Heart left ventricle (tissue), 13 donors: ENCODE data around the gene NTHL1.

Experiments
- POLR2A ChIP-seq, 2 donors: fragments of 450-650 bp; IDR thresholded peaks; one replicate each; pipeline ENCODE4 v1.6.1; 2017; ENCODE audit warnings: antibody characterized with exemption in 2 of 2, mild to moderate bottlenecking in 2 of 2, moderate library complexity in 2 of 2
- TF ChIP-seq, protein P1 (sequence below), 12 donors: fragments of 200-600 bp; sonication (generic) in 4 of 12; IDR thresholded peaks; one replicate each; pipeline versions ENCODE4 v1.5.0 to v1.8.0; 2018 to 2022; ENCODE audit warnings: antibody characterized with exemption in 12 of 12, mild to moderate bottlenecking in 5 of 12
- donor health status: ischemic (EF 13 %, LVEDD 7.1; RV severe dilation, severe dysfunction).
- donor health status: DM: no; HTN: yes; CAD: no.
- donor health status: DM: no; HTN: no; CAD: no.
- donor health status: ischemic (EF 25% LVEDD 6.9; RV normal size, moderate dysfunction).
- donor health status: ischemic (EF 25% LVEDD 5.7; RV mildly dilated, moderate dysfunction).
- donor health status: ischemic (EF 35%, LVEDD 5.7; RV mildly dilated, moderate dysfunction).
- donor health status: nonischemic (EF 11% LVEDD 7.7; RV severe dilation, severe dysfunction).
- donor health status: DM: yes; HTN: yes; CAD: no.
- donor health status: PGD.
- donor health status: ischemic (EF 29% LVEDD 5.4; RV normal size, mild dysfunction).
- donor health status: nonischemic (EF 23%, LVEDD 6.1; RV moderate dilation, normal function).

DNA sequence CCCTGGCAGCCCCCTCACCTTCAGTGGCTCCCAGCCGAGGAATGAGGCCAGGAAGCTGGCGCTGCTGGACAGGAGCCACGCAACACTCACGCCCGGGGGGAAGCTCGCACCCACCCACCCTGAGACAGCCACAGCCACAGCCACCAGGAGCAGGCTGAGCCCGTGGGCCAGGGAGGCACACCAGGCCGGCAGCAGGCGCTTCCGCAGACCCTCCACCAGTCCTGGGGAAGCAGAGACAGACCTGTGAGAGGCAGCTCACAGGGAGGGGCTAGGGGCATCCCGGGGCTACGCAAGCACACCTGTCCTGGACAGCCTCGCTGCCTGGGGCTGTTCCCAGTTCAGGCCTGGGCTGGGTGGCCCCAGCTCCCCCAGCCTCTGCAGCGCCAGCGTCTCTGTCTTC, 46.2 kb upstream of the NTHL1 start:
- TF ChIP-seq, protein P1, sequence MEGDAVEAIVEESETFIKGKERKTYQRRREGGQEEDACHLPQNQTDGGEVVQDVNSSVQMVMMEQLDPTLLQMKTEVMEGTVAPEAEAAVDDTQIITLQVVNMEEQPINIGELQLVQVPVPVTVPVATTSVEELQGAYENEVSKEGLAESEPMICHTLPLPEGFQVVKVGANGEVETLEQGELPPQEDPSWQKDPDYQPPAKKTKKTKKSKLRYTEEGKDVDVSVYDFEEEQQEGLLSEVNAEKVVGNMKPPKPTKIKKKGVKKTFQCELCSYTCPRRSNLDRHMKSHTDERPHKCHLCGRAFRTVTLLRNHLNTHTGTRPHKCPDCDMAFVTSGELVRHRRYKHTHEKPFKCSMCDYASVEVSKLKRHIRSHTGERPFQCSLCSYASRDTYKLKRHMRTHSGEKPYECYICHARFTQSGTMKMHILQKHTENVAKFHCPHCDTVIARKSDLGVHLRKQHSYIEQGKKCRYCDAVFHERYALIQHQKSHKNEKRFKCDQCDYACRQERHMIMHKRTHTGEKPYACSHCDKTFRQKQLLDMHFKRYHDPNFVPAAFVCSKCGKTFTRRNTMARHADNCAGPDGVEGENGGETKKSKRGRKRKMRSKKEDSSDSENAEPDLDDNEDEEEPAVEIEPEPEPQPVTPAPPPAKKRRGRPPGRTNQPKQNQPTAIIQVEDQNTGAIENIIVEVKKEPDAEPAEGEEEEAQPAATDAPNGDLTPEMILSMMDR (IDR thresholded peaks at IDR 0.05) = no peak
- no peak for TF ChIP-seq POLR2A (IDR thresholded peaks at IDR 0.05)
